Measurements from ENCODE around the gene ZNF662. TPM values are rescaled to one million over a fixed set of nuclear protein-coding genes. Genes with fewer than 3 reads are reported as not detected.

ZNF662 gene
- total RNA-seq = 1 to 10 TPM; 1.2 to 2.7 (median 1.7) TPM
- total RNA-seq (2013) = 1.6 TPM

DNA sequence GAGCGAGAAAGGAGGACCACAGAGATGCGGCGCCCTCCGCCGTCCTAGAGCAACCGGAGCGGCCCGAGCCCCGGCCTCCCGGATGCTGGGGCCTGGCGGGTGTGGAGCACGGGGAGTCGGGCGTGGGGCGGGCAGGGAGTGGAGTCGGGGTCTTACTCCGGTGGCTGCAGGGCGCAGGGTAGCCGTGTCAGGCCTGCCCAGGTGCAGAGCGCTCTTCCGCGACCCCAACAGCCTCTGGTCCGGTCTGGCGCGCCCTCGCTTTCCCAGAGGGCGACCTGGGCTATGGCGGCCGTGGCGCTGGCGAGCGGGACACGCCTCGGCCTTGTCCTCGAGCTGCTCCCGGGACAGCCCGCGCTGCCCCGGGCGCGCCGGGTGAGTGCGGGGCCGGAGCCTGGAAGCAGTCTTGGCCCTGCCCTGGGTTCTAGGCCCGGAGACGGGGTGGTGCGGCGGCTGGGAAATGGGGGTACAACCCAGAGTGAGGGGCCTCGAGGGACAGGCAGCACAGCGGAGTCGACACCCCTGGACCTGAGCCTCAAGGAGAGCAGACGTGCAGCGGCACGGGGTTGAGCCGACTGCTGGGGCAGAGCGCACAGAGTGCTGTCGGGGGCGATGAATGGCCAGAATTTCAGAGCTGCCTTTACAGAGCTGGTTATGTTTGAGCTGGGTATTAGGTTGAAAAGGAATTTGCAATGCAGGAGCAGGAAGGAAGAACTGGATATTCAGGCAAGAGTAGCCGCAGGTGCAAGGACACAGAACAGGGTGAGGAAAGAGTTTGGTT lies at the start of gene ZNF662:
Gene ZNF662 (plus strand): TSS at position 73 of the 778 bp plus-strand sequence. CDS start 1,973 bp downstream, outside the sequence.
- Histone ChIP-seq H3K27me3 (ENCODE audit: control insufficient read depth, insufficient read depth, low read length) (peaks cover 15% of the 10 kb centered on the region), H3K9me3 (ENCODE audit: control insufficient read depth, insufficient read depth, low read length) (no peaks in the 10 kb centered on the region), H3K4me3 (ENCODE audit: low read length) (peak within 1 kb of the TSS; percentile 17), H3K4me1 (ENCODE audit: control insufficient read depth, insufficient read depth, low read length) (peaks cover 15% of the 10 kb centered on the region), H3K27ac (ENCODE audit: low read length) (no peak within 1 kb of the TSS), H3K36me3 (ENCODE audit: control insufficient read depth, insufficient read depth, low read length) (no peaks in the 10 kb centered on the region)
- intact Hi-C loops (cut with micrococcal nuclease) = no loop called here
- H3K27me3 Mint-ChIP-seq (ENCODE audit: low read depth in 2 of 2) = peaks cover 42 to 43% of the 10 kb centered on the region in 2 donors
- H3K36me3 Mint-ChIP-seq = peaks cover 17% of the 10 kb centered on the region
- peaks cover 7 to 12% of the 10 kb centered on the region in 2 donors for H3K9me3 Mint-ChIP-seq
- ATAC-seq (peak; percentile 38 to 80 (median 44)), DNase-seq (peak in 1 of 2 donors; percentile 36)
- H3K27ac Mint-ChIP-seq = no peak within 1 kb of the TSS
- 7% methylated on average over 59 of the region's 59 CpGs for WGBS (ENCODE audit: insufficient coverage)
- peak within 1 kb of the TSS; percentile 79 for H3K4me3 Mint-ChIP-seq
- peaks cover 11 to 15% of the 10 kb centered on the region in 2 donors for H3K4me1 Mint-ChIP-seq
- TF ChIP-seq, protein P1, sequence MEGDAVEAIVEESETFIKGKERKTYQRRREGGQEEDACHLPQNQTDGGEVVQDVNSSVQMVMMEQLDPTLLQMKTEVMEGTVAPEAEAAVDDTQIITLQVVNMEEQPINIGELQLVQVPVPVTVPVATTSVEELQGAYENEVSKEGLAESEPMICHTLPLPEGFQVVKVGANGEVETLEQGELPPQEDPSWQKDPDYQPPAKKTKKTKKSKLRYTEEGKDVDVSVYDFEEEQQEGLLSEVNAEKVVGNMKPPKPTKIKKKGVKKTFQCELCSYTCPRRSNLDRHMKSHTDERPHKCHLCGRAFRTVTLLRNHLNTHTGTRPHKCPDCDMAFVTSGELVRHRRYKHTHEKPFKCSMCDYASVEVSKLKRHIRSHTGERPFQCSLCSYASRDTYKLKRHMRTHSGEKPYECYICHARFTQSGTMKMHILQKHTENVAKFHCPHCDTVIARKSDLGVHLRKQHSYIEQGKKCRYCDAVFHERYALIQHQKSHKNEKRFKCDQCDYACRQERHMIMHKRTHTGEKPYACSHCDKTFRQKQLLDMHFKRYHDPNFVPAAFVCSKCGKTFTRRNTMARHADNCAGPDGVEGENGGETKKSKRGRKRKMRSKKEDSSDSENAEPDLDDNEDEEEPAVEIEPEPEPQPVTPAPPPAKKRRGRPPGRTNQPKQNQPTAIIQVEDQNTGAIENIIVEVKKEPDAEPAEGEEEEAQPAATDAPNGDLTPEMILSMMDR (IDR thresholded peaks at IDR 0.05) = no peak

DNA sequence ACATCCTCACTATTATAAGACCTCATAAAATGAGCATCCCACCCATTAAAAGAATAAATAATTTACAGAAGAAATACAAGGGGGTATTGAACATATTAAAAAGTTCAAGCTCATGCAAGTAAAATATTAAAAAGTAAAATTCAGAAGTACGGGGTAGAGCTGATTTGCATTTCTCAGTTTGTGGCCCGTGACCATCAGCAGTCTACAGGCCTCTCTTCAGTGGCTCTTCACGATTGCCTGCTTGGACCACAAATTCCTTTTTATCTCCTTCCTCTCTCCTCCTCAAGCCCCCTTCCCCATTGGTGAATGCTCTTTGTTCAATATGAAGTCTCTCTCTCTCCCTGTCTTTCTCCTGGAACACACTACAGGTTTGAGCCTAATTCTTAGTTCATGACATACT lies 49.4 kb upstream of the ZNF662 start:
- H3K4me1 ChIP-seq (ENCODE audit: control insufficient read depth, insufficient read depth, low read length) = no peaks in the 10 kb centered on the region
- ATAC-seq (no peak), DNase-seq (no peak)
- TF ChIP-seq, protein P1 (IDR thresholded peaks at IDR 0.05) = no peak
- H3K27me3 ChIP-seq (ENCODE audit: control insufficient read depth, insufficient read depth, low read length) = no peaks in the 10 kb centered on the region
- no peak overlapping the region for H3K27ac ChIP-seq (ENCODE audit: low read length)
- peaks cover 0 to 3% of the 10 kb centered on the region in 2 donors for H3K9me3 Mint-ChIP-seq
- no peak overlapping the region for H3K27ac Mint-ChIP-seq
- no peaks in the 10 kb centered on the region for H3K4me1 Mint-ChIP-seq
- no peaks in the 10 kb centered on the region for H3K9me3 ChIP-seq (ENCODE audit: control insufficient read depth, insufficient read depth, low read length)
- intact Hi-C loops (cut with micrococcal nuclease) = no loop called here
- H3K36me3 ChIP-seq (ENCODE audit: control insufficient read depth, insufficient read depth, low read length) = no peaks in the 10 kb centered on the region
- no peaks in the 10 kb centered on the region for H3K36me3 Mint-ChIP-seq
- H3K4me3 ChIP-seq (ENCODE audit: low read length) = no peak overlapping the region
- H3K27me3 Mint-ChIP-seq (ENCODE audit: low read depth in 2 of 2) = peaks cover 8 to 14% of the 10 kb centered on the region in 2 donors
- WGBS (ENCODE audit: insufficient coverage) = 70% methylated on average over 3 of the region's 3 CpGs
- H3K4me3 Mint-ChIP-seq = no peak overlapping the region

DNA sequence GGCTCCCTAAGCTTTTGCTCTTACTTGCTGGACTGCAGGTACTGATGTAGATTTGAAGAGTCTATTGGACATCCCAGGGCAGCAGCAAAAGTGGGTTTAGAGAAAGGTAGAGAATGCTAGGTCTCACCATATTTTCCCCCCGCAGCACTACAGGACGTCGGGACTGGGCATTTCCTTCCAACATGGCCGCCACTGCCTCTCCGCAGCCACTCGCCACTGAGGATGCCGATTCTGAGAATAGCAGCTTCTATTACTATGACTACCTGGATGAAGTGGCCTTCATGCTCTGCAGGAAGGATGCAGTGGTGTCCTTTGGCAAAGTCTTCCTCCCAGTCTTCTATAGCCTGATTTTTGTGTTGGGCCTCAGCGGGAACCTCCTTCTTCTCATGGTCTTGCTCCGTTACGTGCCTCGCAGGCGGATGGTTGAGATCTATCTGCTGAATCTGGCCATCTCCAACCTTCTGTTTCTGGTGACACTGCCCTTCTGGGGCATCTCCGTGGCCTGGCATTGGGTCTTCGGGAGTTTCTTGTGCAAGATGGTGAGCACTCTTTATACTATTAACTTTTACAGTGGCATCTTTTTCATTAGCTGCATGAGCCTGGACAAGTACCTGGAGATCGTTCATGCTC lies 41.5 kb upstream of the ZNF662 start:
- no peaks in the 10 kb centered on the region for H3K36me3 Mint-ChIP-seq
- ATAC-seq (no peak), DNase-seq (no peak)
- TF ChIP-seq, protein P1 (IDR thresholded peaks at IDR 0.05) = no peak
- H3K4me3 ChIP-seq (ENCODE audit: low read length) = no peak overlapping the region
- no peaks in the 10 kb centered on the region for H3K4me1 Mint-ChIP-seq
- H3K27me3 ChIP-seq (ENCODE audit: control insufficient read depth, insufficient read depth, low read length) = no peaks in the 10 kb centered on the region
- no peaks in the 10 kb centered on the region for H3K4me1 ChIP-seq (ENCODE audit: control insufficient read depth, insufficient read depth, low read length)
- no peak overlapping the region for H3K4me3 Mint-ChIP-seq
- H3K27ac Mint-ChIP-seq = no peak overlapping the region
- 95% methylated on average over 15 of the region's 15 CpGs for WGBS (ENCODE audit: insufficient coverage)
- H3K36me3 ChIP-seq (ENCODE audit: control insufficient read depth, insufficient read depth, low read length) = no peaks in the 10 kb centered on the region
- intact Hi-C loops (cut with micrococcal nuclease) = no loop called here
- peaks cover 0 to 3% of the 10 kb centered on the region in 2 donors for H3K9me3 Mint-ChIP-seq
- peaks cover 7 to 14% of the 10 kb centered on the region in 2 donors for H3K27me3 Mint-ChIP-seq (ENCODE audit: low read depth in 2 of 2)
- H3K27ac ChIP-seq (ENCODE audit: low read length) = no peak overlapping the region
- H3K9me3 ChIP-seq (ENCODE audit: control insufficient read depth, insufficient read depth, low read length) = no peaks in the 10 kb centered on the region
